Fibroblast of lung (primary cell): Measurements from ENCODE around the gene C1QTNF4. TPM values are rescaled to one million over a fixed set of nuclear protein-coding genes. Genes with fewer than 3 reads are reported as not detected.
"Not testable (repeated sequence)": the region's sequence is repeated elsewhere in the genome, so short reads cannot be mapped to it uniquely, and the experiment has no call there.

Source experiments
- DNase-seq, 2 donors: peaks; one replicate each; pipeline versions ENCODE4 v3.0.0 to v3.0.0-alpha.2; 2010; ENCODE audit warnings: low read depth in 2 of 2
- H2AFZ ChIP-seq: 2 replicates; pipeline ENCODE4 v1.5.1; 2012; ENCODE audit warnings: low read length, control low read depth, inconsistent platforms
- H3K27ac ChIP-seq: 2 replicates; pipeline ENCODE4 v1.5.1; 2011; ENCODE audit warnings: low read length, control low read depth; ENCODE audit not compliant: insufficient read depth
- H3K27me3 ChIP-seq: 2 replicates; pipeline ENCODE4 v1.5.1; 2011; ENCODE audit warnings: mild to moderate bottlenecking, low read length; ENCODE audit not compliant: control insufficient read depth, insufficient read depth
- H3K36me3 ChIP-seq: 2 replicates; pipeline ENCODE4 v1.5.1; 2011; ENCODE audit warnings: low read length; ENCODE audit not compliant: control insufficient read depth, insufficient read depth
- H3K4me1 ChIP-seq: 2 replicates; pipeline ENCODE4 v1.5.1; 2011; ENCODE audit warnings: low read length; ENCODE audit not compliant: control insufficient read depth, insufficient read depth; ENCODE audit errors: extremely low read depth
- H3K4me2 ChIP-seq: 2 replicates; pipeline ENCODE4 v1.5.1; 2011; ENCODE audit warnings: low read length, control low read depth; ENCODE audit not compliant: insufficient read depth; ENCODE audit errors: extremely low read depth
- H3K4me3 ChIP-seq, 4 experiments: fragments of 200-600 bp in 1 of 4; sonication (generic) in 1 of 4; replicated peaks in 1 of 4; 2 replicates each; pipeline ENCODE4 v1.5.1; 2011 to 2016; ENCODE audit warnings: low read length in 4 of 4, low read depth in 3 of 4, mild to moderate bottlenecking in 3 of 4, control low read depth in 2 of 4, inconsistent platforms in 1 of 4, mixed read lengths in 1 of 4; ENCODE audit not compliant: insufficient read depth in 1 of 4; ENCODE audit errors: control extremely low read depth in 1 of 4
- H3K79me2 ChIP-seq: 2 replicates; pipeline ENCODE4 v1.5.1; 2012; ENCODE audit warnings: mild to moderate bottlenecking, low read length, inconsistent platforms; ENCODE audit not compliant: control insufficient read depth, insufficient read depth
- H3K9ac ChIP-seq: 2 replicates; pipeline ENCODE4 v1.5.1; 2011; ENCODE audit warnings: mild to moderate bottlenecking, low read length, control low read depth; ENCODE audit not compliant: insufficient read depth
- H3K9me3 ChIP-seq: 2 replicates; pipeline ENCODE4 v1.5.1; 2012; ENCODE audit warnings: low read depth, low read length; ENCODE audit not compliant: control insufficient read depth, insufficient read depth
- H4K20me1 ChIP-seq: 2 replicates; pipeline ENCODE4 v1.5.1; 2011; ENCODE audit warnings: low read length; ENCODE audit not compliant: control insufficient read depth, insufficient read depth; ENCODE audit errors: extremely low read depth
- EZH2 ChIP-seq: IDR thresholded peaks from 2 replicates; pipeline ENCODE4 v1.5.1; 2012; ENCODE audit warnings: low read length, control low read depth, mild to moderate bottlenecking; ENCODE audit errors: missing control alignments
- polyA plus RNA-seq, 2 donors: library from polyadenylated mRNA; depleted of rRNA in 1 of 2; stranded (reverse) in 1 of 2; unstranded in 1 of 2; fragments of >200 nt; gene quantifications; 2 replicates each; pipeline ENCODE4 v1.2.1, GENCODE V29; 2011 to 2012; ENCODE audit warnings: missing spikeins in 1 of 2
- total RNA-seq: library from RNA; depleted of rRNA; stranded (reverse); fragments of >200 nt; gene quantifications from 2 replicates; pipeline ENCODE4 v1.2.1, GENCODE V29; 2014
- TF ChIP-seq, protein P1 (sequence below), 2 donors: IDR thresholded peaks in 1 of 2; conservative IDR thresholded peaks in 1 of 2; 1 replicate in 1 of 2; 2 replicates in 1 of 2; pipeline ENCODE4 v1.5.1; 2011 to 2012; ENCODE audit warnings: low read length in 2 of 2, control low read depth in 1 of 2, inconsistent platforms in 1 of 2, low read depth in 1 of 2, mild to moderate bottlenecking in 1 of 2

C1QTNF4 gene
- total and polyA plus RNA-seq, 2 donors (not counting 1 experiment from before 2014, with no cell fraction given), result under 0.01 TPM; not detected in 1

GRCh38 chr11:47641600-47642098 lies 47.4 kb upstream of the C1QTNF4 start:
- Histone ChIP-seq H3K4me2 (peak overlapping the region; percentile 55), H4K20me1 (no peaks in the 10 kb centered on the region), H3K9ac (peak overlapping the region; percentile 97), H3K36me3 (no peaks in the 10 kb centered on the region), H3K27me3 (no peaks in the 10 kb centered on the region), H3K27ac (peak overlapping the region; percentile 95), H3K4me3 (peak overlapping the region; percentile 92 to 99 (median 92)), H3K79me2 (peaks cover 31% of the 10 kb centered on the region), H3K9me3 (no peaks in the 10 kb centered on the region), H2AFZ (peak overlapping the region; percentile 94), H3K4me1 (peaks cover 2% of the 10 kb centered on the region)
- TF ChIP-seq, protein P1, sequence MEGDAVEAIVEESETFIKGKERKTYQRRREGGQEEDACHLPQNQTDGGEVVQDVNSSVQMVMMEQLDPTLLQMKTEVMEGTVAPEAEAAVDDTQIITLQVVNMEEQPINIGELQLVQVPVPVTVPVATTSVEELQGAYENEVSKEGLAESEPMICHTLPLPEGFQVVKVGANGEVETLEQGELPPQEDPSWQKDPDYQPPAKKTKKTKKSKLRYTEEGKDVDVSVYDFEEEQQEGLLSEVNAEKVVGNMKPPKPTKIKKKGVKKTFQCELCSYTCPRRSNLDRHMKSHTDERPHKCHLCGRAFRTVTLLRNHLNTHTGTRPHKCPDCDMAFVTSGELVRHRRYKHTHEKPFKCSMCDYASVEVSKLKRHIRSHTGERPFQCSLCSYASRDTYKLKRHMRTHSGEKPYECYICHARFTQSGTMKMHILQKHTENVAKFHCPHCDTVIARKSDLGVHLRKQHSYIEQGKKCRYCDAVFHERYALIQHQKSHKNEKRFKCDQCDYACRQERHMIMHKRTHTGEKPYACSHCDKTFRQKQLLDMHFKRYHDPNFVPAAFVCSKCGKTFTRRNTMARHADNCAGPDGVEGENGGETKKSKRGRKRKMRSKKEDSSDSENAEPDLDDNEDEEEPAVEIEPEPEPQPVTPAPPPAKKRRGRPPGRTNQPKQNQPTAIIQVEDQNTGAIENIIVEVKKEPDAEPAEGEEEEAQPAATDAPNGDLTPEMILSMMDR (conservative IDR thresholded peaks at IDR 0.05 in 1 of 2, IDR thresholded peaks at IDR 0.05 in 1 of 2; ENCODE audit: low read depth in 1 of 2, low read length in 2 of 2), result no peak
- TF ChIP-seq EZH2, result no peak
- peak; percentile 0 to 8 for DNase-seq

GRCh38 chr11:47640506-47640905 lies 46.3 kb upstream of the C1QTNF4 start:
- not testable (repeated sequence) for H3K36me3 ChIP-seq, H3K9ac ChIP-seq, H3K4me3 ChIP-seq, H3K27ac ChIP-seq, H2AFZ ChIP-seq, H3K4me2 ChIP-seq, H3K4me1 ChIP-seq, H3K9me3 ChIP-seq, H4K20me1 ChIP-seq, H3K27me3 ChIP-seq
- peak in 1 of 2 donors; percentile 43 for DNase-seq
- peaks cover 31% of the 10 kb centered on the region for H3K79me2 ChIP-seq

DNA sequence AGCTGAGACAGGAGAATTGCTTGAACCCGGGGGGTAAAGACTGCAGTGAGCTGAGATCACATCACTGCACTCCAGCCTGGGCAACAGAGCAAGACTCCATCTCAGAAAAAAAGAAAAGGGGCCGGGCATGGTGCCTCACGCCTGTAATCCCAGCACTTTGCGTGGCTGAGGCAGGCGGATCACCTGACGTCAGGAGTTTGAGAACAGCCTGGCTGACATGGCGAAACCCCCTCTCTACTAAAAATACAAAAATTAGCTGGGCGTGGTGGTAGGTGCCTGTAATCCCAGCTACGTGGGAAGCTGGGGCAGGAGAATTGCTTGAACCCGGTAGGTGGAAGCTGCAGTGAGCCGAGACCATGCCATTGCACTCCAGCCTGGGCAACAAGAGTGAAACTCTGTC lies 42.1 kb upstream of the C1QTNF4 start:
- not testable (repeated sequence) for H3K4me3 ChIP-seq, H3K9me3 ChIP-seq, H3K9ac ChIP-seq, H4K20me1 ChIP-seq, H3K4me2 ChIP-seq, H2AFZ ChIP-seq, H3K27ac ChIP-seq, H3K4me1 ChIP-seq, DNase-seq, H3K27me3 ChIP-seq, H3K36me3 ChIP-seq
- peaks cover 22% of the 10 kb centered on the region for H3K79me2 ChIP-seq

DNA sequence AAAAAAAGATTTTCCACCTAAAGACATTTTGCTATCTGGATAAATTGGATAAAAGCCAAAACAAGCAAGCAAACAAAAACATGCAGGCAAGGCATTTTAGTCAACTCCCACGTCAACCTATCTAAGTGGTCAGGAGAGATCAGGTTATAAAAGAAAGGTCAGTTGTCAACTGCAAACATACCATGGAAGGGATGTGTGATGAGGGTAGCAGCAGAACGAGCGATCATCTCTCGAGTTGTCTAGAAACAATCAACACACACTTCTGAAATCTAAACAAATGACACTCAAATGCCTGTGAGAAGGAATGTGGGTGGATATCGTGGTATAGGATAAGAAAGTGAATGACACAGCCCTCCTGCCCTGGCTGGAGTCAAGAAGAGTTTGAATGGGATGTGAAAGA lies 37.3 kb upstream of the C1QTNF4 start:
- H3K79me2 ChIP-seq, result no peaks in the 10 kb centered on the region
- H3K27me3 ChIP-seq, result no peaks in the 10 kb centered on the region
- H3K4me2 ChIP-seq, result no peak overlapping the region
- no peak overlapping the region for H3K4me3 ChIP-seq
- no peaks in the 10 kb centered on the region for H4K20me1 ChIP-seq
- no peak for TF ChIP-seq EZH2
- TF ChIP-seq, protein P1 (conservative IDR thresholded peaks at IDR 0.05 in 1 of 2, IDR thresholded peaks at IDR 0.05 in 1 of 2; ENCODE audit: low read depth in 1 of 2, low read length in 2 of 2), result no peak
- H2AFZ ChIP-seq, result no peak overlapping the region
- H3K36me3 ChIP-seq, result peaks cover 10% of the 10 kb centered on the region
- H3K9me3 ChIP-seq, result no peaks in the 10 kb centered on the region
- no peak for DNase-seq
- H3K4me1 ChIP-seq, result no peaks in the 10 kb centered on the region
- no peak overlapping the region for H3K27ac ChIP-seq
- H3K9ac ChIP-seq, result no peak overlapping the region
